Uterus (tissue), 4 donors: ENCODE results near the gene VWA3B. TPM values are rescaled to one million over a fixed set of nuclear protein-coding genes. Genes with fewer than 3 reads are reported as not detected.

ENCODE experiments used
- DNase-seq, 2 donors: peaks; one replicate each; pipeline ENCODE4 v3.0.0-alpha.2; 2019 to 2020
- H3K27ac ChIP-seq, 2 donors: fragments of 200-600 bp; sonication (generic); 1 replicate in 1 of 2; 2 replicates in 1 of 2; pipeline ENCODE4 v1.5.1; 2016 to 2018
- H3K27me3 ChIP-seq, 2 donors: fragments of 200-600 bp; sonication (generic); one replicate each; pipeline ENCODE4 v1.5.1; 2018 to 2019; ENCODE audit warnings: control low read depth in 1 of 2
- H3K36me3 ChIP-seq, 2 donors: fragments of 200-600 bp; sonication (generic); one replicate each; pipeline ENCODE4 v1.5.1; 2019; ENCODE audit warnings: control low read depth in 1 of 2
- H3K4me1 ChIP-seq, 2 donors: fragments of 200-600 bp; sonication (generic); one replicate each; pipeline ENCODE4 v1.5.1; 2018 to 2019; ENCODE audit warnings: control low read depth in 1 of 2
- H3K4me3 ChIP-seq, 2 donors: fragments of 200-600 bp; sonication (generic); 1 replicate in 1 of 2; 2 replicates in 1 of 2; pipeline ENCODE4 v1.5.1; 2018 to 2019; ENCODE audit warnings: mild to moderate bottlenecking in 1 of 2
- H3K9me3 ChIP-seq, 2 donors: fragments of 200-600 bp; sonication (generic); one replicate each; pipeline ENCODE4 v1.5.1; 2019; ENCODE audit warnings: control low read depth in 1 of 2
- POLR2A ChIP-seq, 2 donors: fragments of 450-650 bp; IDR thresholded peaks; one replicate each; pipeline ENCODE4 v1.6.1; 2016; ENCODE audit warnings: antibody characterized with exemption in 2 of 2, mild to moderate bottlenecking in 1 of 2, moderate library complexity in 1 of 2
- intact Hi-C: fragments of 100-400 bp; cut with DNase I; formaldehyde crosslinking; loops from one replicate; pipeline ENCODE4 v1.15.1; 2023; ENCODE audit warnings: low total_unique reads
- total RNA-seq, 4 donors: library from RNA; depleted of rRNA in 3 of 4; stranded (reverse); fragments of >200 nt in 3 of 4; gene quantifications; one replicate each; pipeline versions ENCODE4 v1.1.0 to v1.2.4, GENCODE V29; 2014 to 2023
- TF ChIP-seq, protein P1 (sequence below), 4 experiments: fragments of 200-600 bp in 2 of 4; fragments of 450-650 bp in 2 of 4; sonication (generic) in 2 of 4; IDR thresholded peaks; one replicate each; pipeline ENCODE4 v1.5.1; 2016 to 2019; ENCODE audit warnings: antibody characterized with exemption in 4 of 4, mild to moderate bottlenecking in 2 of 4, moderate library complexity in 1 of 4
- donor health status: DM: yes; HTN: yes; CAD: no.

Gene VWA3B
- total RNA-seq, 4 donors from 2014 or later = 0.98 to 2.1 TPM; not detected in 2

DNA sequence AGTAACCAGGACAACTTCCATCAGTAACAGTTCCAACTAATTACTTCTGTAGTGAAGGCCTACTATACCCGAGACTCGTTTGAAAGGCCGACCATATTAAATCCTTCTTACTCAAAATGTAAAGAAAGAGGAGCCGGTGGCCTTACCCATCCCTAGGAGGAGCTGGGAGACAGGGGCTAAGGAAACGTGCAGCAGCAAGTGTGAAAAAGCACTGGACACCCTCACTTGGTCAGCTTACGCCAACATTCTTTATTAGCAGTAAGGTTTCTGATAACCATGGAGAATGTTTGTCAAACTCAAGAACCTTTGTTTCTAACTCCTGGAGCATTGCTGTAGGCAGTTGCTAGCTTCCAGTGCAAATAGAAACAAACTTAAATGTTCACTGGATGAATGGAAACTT, 26.7 kb upstream of the VWA3B start:
- H3K27ac ChIP-seq = no peak overlapping the region
- intact Hi-C loops = no loop called here
- H3K36me3 ChIP-seq = no peaks in the 10 kb centered on the region
- no peak for TF ChIP-seq POLR2A (IDR thresholded peaks at IDR 0.05)
- TF ChIP-seq, protein P1, sequence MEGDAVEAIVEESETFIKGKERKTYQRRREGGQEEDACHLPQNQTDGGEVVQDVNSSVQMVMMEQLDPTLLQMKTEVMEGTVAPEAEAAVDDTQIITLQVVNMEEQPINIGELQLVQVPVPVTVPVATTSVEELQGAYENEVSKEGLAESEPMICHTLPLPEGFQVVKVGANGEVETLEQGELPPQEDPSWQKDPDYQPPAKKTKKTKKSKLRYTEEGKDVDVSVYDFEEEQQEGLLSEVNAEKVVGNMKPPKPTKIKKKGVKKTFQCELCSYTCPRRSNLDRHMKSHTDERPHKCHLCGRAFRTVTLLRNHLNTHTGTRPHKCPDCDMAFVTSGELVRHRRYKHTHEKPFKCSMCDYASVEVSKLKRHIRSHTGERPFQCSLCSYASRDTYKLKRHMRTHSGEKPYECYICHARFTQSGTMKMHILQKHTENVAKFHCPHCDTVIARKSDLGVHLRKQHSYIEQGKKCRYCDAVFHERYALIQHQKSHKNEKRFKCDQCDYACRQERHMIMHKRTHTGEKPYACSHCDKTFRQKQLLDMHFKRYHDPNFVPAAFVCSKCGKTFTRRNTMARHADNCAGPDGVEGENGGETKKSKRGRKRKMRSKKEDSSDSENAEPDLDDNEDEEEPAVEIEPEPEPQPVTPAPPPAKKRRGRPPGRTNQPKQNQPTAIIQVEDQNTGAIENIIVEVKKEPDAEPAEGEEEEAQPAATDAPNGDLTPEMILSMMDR (IDR thresholded peaks at IDR 0.05) = no peak
- no peak overlapping the region for H3K4me3 ChIP-seq
- no peaks in the 10 kb centered on the region for H3K27me3 ChIP-seq
- no peaks in the 10 kb centered on the region for H3K9me3 ChIP-seq
- no peaks in the 10 kb centered on the region for H3K4me1 ChIP-seq
- DNase-seq = no peak

DNA sequence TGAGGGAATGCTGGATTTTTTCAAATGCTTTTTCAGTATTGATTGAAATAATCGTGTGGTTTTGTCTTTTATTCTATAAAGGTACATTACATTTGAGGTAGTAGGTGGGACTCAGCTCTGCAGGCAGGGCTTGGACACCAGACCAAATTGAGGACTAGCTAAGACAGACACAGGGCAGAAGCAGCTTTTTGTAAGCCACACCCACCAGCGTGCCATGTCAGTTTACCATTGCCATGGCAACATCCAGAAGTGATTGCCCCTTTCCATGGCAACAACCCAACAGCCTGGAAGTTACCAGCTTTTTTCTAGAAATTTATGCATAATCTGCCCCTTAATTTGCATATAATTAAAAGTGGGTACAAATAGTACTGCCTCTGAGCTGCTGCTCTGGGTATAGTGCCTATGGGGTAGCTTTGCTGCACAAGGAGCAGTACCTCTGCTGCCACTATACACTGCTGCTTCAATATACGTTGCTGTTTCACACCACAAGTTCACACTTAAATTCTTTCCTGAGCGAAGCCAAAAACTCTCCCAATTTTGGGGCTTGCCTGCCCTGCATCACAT, 23.6 kb upstream of the VWA3B start:
- no peaks in the 10 kb centered on the region for H3K9me3 ChIP-seq
- DNase-seq = no peak
- no peak overlapping the region for H3K27ac ChIP-seq
- H3K27me3 ChIP-seq = no peaks in the 10 kb centered on the region
- TF ChIP-seq POLR2A (IDR thresholded peaks at IDR 0.05) = no peak
- TF ChIP-seq, protein P1 (IDR thresholded peaks at IDR 0.05) = no peak
- intact Hi-C loops = no loop called here
- H3K4me1 ChIP-seq = no peaks in the 10 kb centered on the region
- H3K36me3 ChIP-seq = no peaks in the 10 kb centered on the region
- no peak overlapping the region for H3K4me3 ChIP-seq

DNA sequence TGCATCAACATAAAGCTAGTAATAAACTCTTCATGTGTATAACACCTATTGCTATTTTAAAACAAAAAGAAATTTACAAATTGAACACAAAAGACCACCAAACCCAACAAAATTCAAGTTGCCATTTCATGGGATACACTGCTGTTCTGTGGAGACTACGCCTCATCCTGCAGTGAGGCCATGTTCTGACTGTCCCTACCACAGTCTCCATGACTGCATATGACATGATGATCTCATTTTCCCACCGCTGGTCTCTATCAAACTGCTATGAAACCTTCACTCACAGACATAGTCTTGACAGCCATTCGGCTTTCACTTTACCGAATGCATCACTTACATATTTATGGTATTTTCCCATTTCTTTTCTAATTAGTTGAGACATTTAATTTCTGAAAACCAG, 21.2 kb upstream of the VWA3B start:
- Histone ChIP-seq H3K4me1 (no peaks in the 10 kb centered on the region), H3K9me3 (no peaks in the 10 kb centered on the region), H3K27me3 (no peaks in the 10 kb centered on the region), H3K4me3 (no peak overlapping the region), H3K27ac (no peak overlapping the region), H3K36me3 (no peaks in the 10 kb centered on the region)
- intact Hi-C loops = no loop called here
- no peak for DNase-seq
- no peak for TF ChIP-seq POLR2A (IDR thresholded peaks at IDR 0.05)
- TF ChIP-seq, protein P1 (IDR thresholded peaks at IDR 0.05) = no peak

DNA sequence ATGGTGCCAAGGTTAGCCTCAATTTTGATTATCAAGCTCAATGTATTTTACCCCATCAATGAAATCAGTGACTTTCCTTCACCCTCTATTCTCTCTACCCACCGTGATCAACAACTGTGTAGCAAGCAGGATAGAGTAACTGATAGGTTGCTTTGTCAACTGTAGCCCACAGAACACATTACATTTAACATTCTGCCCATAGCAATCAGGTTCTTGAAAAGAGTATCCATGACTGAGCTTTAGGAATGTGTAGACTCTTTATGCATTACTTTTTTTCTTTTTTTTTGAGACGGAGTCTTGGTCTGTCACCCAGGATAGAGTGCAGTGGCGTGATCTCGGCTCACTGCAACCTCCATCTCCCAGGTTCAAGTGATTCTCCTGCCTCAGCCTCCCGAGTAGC, 19.8 kb upstream of the VWA3B start:
- H3K9me3 ChIP-seq = no peaks in the 10 kb centered on the region
- H3K4me1 ChIP-seq = no peaks in the 10 kb centered on the region
- no peaks in the 10 kb centered on the region for H3K36me3 ChIP-seq
- no peaks in the 10 kb centered on the region for H3K27me3 ChIP-seq
- no peak for DNase-seq
- no peak overlapping the region for H3K27ac ChIP-seq
- intact Hi-C loops = no loop called here
- no peak overlapping the region for H3K4me3 ChIP-seq
- TF ChIP-seq POLR2A (IDR thresholded peaks at IDR 0.05) = no peak
- TF ChIP-seq, protein P1 (IDR thresholded peaks at IDR 0.05) = no peak

DNA sequence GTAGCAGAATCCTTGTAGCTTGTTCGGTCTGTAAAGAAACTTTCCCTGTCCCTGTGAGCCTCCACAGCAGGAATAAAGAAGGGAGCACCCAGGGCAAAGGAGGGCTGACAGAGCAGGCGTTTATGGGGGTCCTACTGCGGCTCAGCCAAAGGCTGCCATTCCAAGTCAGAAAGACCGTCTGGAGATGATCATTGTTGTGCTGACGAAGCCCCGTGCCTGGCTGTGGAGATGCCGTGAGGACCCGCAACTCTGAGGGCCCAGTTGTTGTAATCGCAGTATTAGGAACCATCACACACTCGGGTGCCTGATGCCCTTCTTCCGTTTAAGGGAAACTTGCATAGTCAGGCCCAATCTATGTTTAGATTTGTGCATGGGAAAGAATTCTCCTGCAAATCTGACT, 16.9 kb upstream of the VWA3B start:
- no peak overlapping the region for H3K27ac ChIP-seq
- H3K27me3 ChIP-seq = no peaks in the 10 kb centered on the region
- DNase-seq = no peak
- TF ChIP-seq, protein P1 (IDR thresholded peaks at IDR 0.05) = no peak
- TF ChIP-seq POLR2A (IDR thresholded peaks at IDR 0.05) = no peak
- H3K4me3 ChIP-seq = no peak overlapping the region
- H3K4me1 ChIP-seq = no peaks in the 10 kb centered on the region
- H3K36me3 ChIP-seq = no peaks in the 10 kb centered on the region
- H3K9me3 ChIP-seq = no peaks in the 10 kb centered on the region
- intact Hi-C loops = no loop called here
